Ureter (tissue), 1 donor: ENCODE data around the gene BRIP1. TPM values are rescaled to one million over a fixed set of nuclear protein-coding genes. Genes with fewer than 3 reads are reported as not detected.
"Not testable (repeated sequence)": the region's sequence is repeated elsewhere in the genome, so short reads cannot be mapped to it uniquely, and the experiment has no call there.

Experiments
- DNase-seq: peaks from one replicate; pipeline ENCODE4 v3.0.0-alpha.2; 2020; ENCODE audit warnings: low spot score
- total RNA-seq: library from RNA; stranded (reverse); gene quantifications from one replicate; pipeline ENCODE4 v1.2.4, GENCODE V29; 2023
- donor health status: DM: yes; HTN: yes; CAD: no.

BRIP1 gene
- total RNA-seq, 1 donor from 2014 or later, result 2.0 TPM

- no peak for DNase-seq
Observed at GRCh38 chr17:61699032-61699431, 164.3 kb downstream of the BRIP1 start.

GRCh38 chr17:61698244-61698643 is 165.1 kb downstream of the BRIP1 start:
- no peak for DNase-seq

GRCh38 chr17:61695779-61696337 is 167.5 kb downstream of the BRIP1 start:
- no peak for DNase-seq

DNA sequence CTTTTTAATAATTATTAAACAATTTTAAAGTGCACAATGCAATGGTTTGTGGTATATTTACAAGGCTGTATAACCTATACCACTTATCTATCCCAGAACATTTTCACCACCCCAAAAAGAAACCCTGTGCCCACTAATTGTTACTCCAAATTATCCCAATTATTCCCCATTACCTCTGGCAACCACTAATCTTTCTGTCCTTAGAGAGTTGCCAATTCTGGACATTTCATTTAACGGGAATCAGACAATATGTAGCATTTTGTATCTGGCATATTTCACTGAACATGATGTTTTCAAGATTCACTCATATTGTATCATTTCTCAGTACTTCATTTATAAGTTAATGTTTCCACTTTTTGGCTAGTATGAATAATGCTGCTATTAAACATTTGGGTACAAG is 169.2 kb downstream of the BRIP1 start:
- no peak for DNase-seq

DNA sequence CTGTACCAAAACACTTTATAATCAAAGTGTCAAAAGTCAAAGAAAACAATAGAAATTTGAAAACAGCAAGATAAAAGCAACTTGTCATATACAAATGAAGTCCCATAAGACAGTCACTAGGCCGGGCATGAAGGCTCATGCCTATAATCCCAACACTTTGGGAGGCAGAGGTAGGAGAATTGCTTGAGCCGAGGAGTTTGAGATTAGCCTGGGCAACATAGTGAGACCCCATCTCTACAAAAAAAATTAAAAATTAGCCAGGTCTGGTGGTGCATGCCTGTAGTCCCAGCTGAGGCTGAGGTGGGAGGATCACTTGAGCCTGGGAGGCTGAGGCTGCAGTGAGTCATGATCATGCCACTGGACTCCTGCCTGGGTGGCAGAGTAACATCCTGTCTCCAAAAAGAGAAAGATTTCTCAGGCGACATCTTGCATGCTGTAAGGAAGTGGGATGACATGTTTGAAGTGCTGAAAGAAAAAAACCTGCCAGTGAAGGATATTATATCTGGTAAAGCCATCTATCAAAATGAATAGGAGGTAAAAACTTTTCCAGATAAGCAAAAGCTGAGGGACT is 173.6 kb downstream of the BRIP1 start:
- no peak for DNase-seq

- no peak for DNase-seq
Observed at GRCh38 chr17:61687769-61688168, 175.6 kb downstream of the BRIP1 start.

GRCh38 chr17:61686113-61686512 is 177.2 kb downstream of the BRIP1 start:
- no peak for DNase-seq

GRCh38 chr17:61684818-61685217 is 178.5 kb downstream of the BRIP1 start:
- DNase-seq, result no peak

- DNase-seq, result no peak
Observed at GRCh38 chr17:61684172-61684571, 179.2 kb downstream of the BRIP1 start.

DNA sequence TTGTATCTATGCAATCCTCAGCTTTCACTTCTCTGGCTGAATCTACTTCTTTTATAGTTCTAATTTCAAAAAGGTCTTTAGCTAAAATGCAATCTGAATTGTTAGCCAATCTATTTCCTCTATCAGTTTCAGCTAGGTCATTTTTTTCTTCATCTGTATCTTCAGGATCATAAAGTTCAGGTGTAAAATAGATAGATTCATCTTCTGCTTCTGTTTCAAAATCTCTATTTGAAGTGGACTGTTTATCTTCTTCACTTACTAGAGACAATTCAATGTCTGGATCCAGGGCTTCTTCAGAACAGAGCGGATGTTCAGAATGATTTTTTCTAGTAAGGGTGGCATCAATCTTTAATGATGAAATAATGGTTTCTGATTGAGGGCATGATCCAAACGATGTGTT is 179.9 kb downstream of the BRIP1 start:
- DNase-seq, result no peak

DNA sequence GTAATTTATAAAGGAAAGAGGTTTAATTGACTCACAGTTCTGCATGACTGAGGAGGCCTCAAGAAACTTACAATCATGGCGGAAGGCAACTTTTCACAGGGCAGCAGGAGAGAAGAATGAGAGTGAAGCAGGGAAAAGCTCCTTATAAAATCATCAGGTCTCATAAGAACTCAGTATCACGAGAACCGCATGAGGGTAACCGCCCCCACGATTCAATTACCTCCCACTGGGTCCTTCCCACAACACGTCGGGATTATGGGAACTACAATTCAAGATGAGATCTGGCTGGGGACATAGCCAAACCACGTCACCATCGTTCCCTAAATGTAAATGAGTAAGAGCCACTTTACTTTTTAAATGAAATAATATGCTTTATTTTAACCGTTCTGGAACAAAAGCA is 182.4 kb downstream of the BRIP1 start:
- DNase-seq, result no peak

DNA sequence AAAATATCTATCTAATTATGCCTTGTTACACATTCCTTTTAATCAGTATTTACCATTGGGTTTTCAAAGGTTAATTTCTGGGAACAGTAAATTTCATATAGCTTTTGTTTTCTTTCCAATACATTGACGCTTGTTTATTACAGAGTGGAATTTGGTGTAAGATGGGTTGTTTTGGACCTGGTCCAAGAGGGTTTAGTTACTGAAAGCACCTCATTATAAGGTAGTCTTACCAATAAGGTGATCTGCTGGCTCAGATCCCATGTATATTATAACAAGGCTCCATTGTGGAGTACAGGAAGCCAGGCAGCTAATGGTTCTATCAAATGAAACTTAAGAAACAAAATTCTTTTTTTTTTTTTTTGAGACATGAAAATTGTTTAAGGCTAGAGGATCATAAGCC is 185.0 kb downstream of the BRIP1 start:
- DNase-seq, result no peak

- DNase-seq, result not testable (repeated sequence)
Observed at GRCh38 chr17:61677150-61677811, 186.0 kb downstream of the BRIP1 start.

GRCh38 chr17:61676522-61676921 is 186.8 kb downstream of the BRIP1 start:
- DNase-seq, result not testable (repeated sequence)

DNA sequence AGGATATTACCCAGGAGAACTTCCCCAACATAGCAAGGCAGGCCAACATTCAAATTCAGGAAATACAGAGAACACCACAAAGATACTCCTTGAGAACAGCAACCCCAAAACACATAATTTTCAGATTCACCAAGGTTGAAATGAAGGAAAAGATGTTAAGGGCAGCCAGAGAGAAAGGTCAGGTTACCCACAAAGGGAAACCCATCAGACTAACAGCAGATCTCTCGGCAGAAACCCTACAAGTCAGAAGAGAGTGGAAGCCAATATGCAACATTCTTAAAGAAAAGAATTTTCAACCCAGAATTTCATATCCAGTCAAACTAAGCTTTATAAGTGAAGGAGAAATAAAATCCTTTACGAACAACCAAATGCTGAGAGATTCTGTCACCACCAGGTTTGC is 188.7 kb downstream of the BRIP1 start:
- not testable (repeated sequence) for DNase-seq

DNA sequence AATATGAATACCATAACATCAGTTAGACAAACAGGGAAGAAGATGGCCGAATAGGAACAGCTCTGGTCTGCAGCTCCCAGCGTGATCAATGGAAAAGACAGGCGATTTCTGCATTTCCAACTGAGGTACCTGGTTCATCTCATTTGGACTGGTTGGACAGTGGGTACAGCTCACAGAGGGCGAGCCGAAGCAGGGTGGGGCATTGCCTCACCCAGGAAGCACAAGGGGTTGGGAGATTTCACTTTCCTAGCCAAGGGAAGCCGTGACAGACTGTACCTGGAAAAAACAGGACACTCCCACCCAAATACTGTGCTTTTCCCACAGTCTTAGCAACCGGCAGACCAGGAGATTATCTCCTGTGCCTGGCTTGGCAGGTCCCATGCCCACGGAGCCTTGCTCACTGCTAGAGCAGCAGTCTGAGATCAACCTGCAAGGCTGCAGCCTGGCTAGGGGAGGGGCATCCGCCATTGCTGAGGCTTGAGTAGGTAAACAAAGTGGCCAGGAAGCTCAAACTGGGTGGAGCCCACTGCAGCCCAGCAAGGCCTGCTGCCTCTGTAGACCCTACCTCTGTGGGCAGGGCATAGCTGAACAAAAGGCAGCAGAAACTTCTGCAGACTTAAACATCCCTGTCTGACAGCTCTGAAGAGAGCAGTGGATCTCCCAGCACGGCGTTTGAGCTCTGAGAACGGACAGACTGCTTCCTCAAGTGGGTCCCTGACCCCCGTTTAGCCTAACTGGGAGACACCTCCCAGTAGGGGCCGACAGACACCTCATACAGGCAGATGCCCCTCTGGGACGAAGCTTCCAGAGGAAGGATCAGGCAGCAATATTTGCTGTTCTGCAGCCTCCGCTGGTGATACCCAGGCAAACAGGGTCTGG is 190.1 kb downstream of the BRIP1 start:
- not testable (repeated sequence) for DNase-seq

DNA sequence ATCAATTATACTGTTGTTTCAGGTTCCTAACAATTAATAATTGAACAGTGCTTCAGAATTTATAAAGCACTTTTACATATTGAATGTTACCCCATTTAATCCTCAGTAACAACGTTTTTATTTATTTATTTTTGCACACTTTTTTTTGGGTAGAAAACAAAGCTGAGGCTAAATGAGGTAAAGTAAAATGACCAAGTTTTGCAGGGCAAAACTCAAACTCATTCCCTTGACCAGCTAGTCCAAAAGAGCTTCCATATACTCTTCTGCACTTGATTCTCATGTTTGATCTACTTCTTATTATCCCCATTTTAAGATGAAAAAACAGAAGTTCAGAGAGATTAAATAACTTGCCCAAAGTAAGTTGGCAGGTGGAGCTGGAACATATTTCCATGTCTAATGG is 191.2 kb downstream of the BRIP1 start:
- no peak for DNase-seq

GRCh38 chr17:61670691-61671090 is 192.6 kb downstream of the BRIP1 start:
- no peak for DNase-seq

- DNase-seq, result no peak
Observed at GRCh38 chr17:61669522-61669921, 193.8 kb downstream of the BRIP1 start.

- no peak for DNase-seq
Observed at GRCh38 chr17:61668486-61668885, 194.8 kb downstream of the BRIP1 start.

DNA sequence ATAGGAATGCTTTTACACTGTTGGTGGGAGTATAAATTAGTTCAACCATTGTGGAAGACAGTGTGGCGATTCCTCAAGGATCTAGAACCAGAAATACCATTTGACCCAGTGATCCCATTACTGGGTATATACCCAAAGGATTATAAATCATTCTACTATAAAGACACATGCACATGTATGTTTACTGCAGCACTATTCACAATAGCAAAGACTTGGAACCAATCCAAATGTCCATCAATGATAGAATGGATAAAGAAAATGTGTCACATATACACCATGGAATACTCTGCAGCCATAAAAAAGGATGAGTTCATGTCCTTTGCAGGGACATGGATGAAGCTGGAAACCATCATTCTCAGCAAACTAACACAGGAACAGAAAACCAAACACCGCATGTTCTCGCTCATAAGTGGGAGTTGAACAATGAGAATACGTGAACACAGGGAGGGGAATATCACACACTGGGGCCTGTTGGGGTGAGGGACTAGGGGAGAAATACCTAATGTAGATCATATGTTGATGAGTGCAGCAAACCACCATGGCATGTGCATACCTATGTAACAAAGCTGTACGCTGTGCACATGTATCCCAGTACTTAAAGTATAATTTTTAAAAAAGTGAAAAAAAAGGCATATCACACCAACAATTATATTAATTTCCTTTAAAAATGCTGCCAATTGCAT is 196.8 kb downstream of the BRIP1 start:
- not testable (repeated sequence) for DNase-seq

- no peak for DNase-seq
Observed at GRCh38 chr17:61663310-61663709, 200.0 kb downstream of the BRIP1 start.
